ENCODE results near the gene SFXN2. TPM values are rescaled to one million over a fixed set of nuclear protein-coding genes. Genes with fewer than 3 reads are reported as not detected.

Gene SFXN2
- total RNA-seq, 1 donor from 2014 or later, result 9.1 TPM

GRCh38 chr10:102721954-102722353 is 7.5 kb downstream of the SFXN2 start:
- no peaks in the 10 kb centered on the region for H3K9me3 ChIP-seq (ENCODE audit: insufficient read depth, low read depth, low read length)
- H3K4me3 ChIP-seq (ENCODE audit: insufficient read depth, low read depth, low read length), result no peak overlapping the region
- FAIRE-seq (no peak), DNase-seq (ENCODE audit: low read depth) (no peak)
- H4K20me1 ChIP-seq (ENCODE audit: insufficient read depth, low read length), result no peaks in the 10 kb centered on the region
- no peak overlapping the region for H3K27ac ChIP-seq (ENCODE audit: low read depth, low read length)
- Mint-ChIP-seq H3K27me3 (ENCODE audit: low read depth, unreplicated experiment) (no peaks in the 10 kb centered on the region), H3K27ac (ENCODE audit: unreplicated experiment) (no peak overlapping the region), H3K4me3 (ENCODE audit: unreplicated experiment) (no peak overlapping the region), H3K36me3 (ENCODE audit: low read depth, unreplicated experiment) (peaks cover 9% of the 10 kb centered on the region), H3K9me3 (ENCODE audit: unreplicated experiment) (no peaks in the 10 kb centered on the region), H3K4me1 (ENCODE audit: low read depth, unreplicated experiment) (peaks cover 32% of the 10 kb centered on the region)
- TF ChIP-seq CTCF (IDR thresholded peaks at IDR 0.05; ENCODE audit: insufficient read depth, low read depth, low read length) (no peak), EZH2 (IDR thresholded peaks at IDR 0.05; ENCODE audit: insufficient read depth, low read length) (no peak)
- H3K4me2 ChIP-seq (ENCODE audit: low read length), result no peak overlapping the region
- H3K4me1 ChIP-seq (ENCODE audit: insufficient read depth, low read length), result peaks cover 7% of the 10 kb centered on the region
- no peaks in the 10 kb centered on the region for H3K27me3 ChIP-seq (ENCODE audit: insufficient read depth, low read length)
- H3K36me3 ChIP-seq (ENCODE audit: insufficient read depth, low read length), result peaks cover 5% of the 10 kb centered on the region
- H3K9ac ChIP-seq (ENCODE audit: low read length), result no peak overlapping the region
- H2AFZ ChIP-seq (ENCODE audit: low read depth, low read length), result no peak overlapping the region
- H3K79me2 ChIP-seq (ENCODE audit: insufficient read depth, low read length), result peaks cover 13% of the 10 kb centered on the region

GRCh38 chr10:102723989-102724388 is 9.6 kb downstream of the SFXN2 start:
- Mint-ChIP-seq H3K4me3 (ENCODE audit: unreplicated experiment) (no peak overlapping the region), H3K36me3 (ENCODE audit: low read depth, unreplicated experiment) (peaks cover 14% of the 10 kb centered on the region), H3K27me3 (ENCODE audit: low read depth, unreplicated experiment) (no peaks in the 10 kb centered on the region), H3K27ac (ENCODE audit: unreplicated experiment) (no peak overlapping the region), H3K9me3 (ENCODE audit: unreplicated experiment) (no peaks in the 10 kb centered on the region), H3K4me1 (ENCODE audit: low read depth, unreplicated experiment) (peaks cover 15% of the 10 kb centered on the region)
- TF ChIP-seq CTCF (IDR thresholded peaks at IDR 0.05; ENCODE audit: insufficient read depth, low read depth, low read length) (no peak), EZH2 (IDR thresholded peaks at IDR 0.05; ENCODE audit: insufficient read depth, low read length) (no peak)
- H3K4me1 ChIP-seq (ENCODE audit: insufficient read depth, low read length), result no peaks in the 10 kb centered on the region
- H3K36me3 ChIP-seq (ENCODE audit: insufficient read depth, low read length), result peaks cover 8% of the 10 kb centered on the region
- H3K9ac ChIP-seq (ENCODE audit: low read length), result no peak overlapping the region
- H3K9me3 ChIP-seq (ENCODE audit: insufficient read depth, low read depth, low read length), result no peaks in the 10 kb centered on the region
- H3K4me3 ChIP-seq (ENCODE audit: insufficient read depth, low read depth, low read length), result no peak overlapping the region
- DNase-seq (ENCODE audit: low read depth), result no peak
- no peak overlapping the region for H2AFZ ChIP-seq (ENCODE audit: low read depth, low read length)
- H3K79me2 ChIP-seq (ENCODE audit: insufficient read depth, low read length), result peaks cover 13% of the 10 kb centered on the region
- H3K27me3 ChIP-seq (ENCODE audit: insufficient read depth, low read length), result no peaks in the 10 kb centered on the region
- no peak overlapping the region for H3K4me2 ChIP-seq (ENCODE audit: low read length)
- no peak overlapping the region for H3K27ac ChIP-seq (ENCODE audit: low read depth, low read length)
- FAIRE-seq, result no peak
- H4K20me1 ChIP-seq (ENCODE audit: insufficient read depth, low read length), result no peaks in the 10 kb centered on the region

GRCh38 chr10:102726274-102726673 is 11.8 kb downstream of the SFXN2 start:
- TF ChIP-seq EZH2 (IDR thresholded peaks at IDR 0.05; ENCODE audit: insufficient read depth, low read length), result no peak
- no peak for TF ChIP-seq CTCF (IDR thresholded peaks at IDR 0.05; ENCODE audit: insufficient read depth, low read depth, low read length)
- Histone ChIP-seq H3K79me2 (ENCODE audit: insufficient read depth, low read length) (peaks cover 8% of the 10 kb centered on the region), H3K36me3 (ENCODE audit: insufficient read depth, low read length) (peaks cover 11% of the 10 kb centered on the region), H2AFZ (ENCODE audit: low read depth, low read length) (no peak overlapping the region), H3K4me2 (ENCODE audit: low read length) (no peak overlapping the region), H4K20me1 (ENCODE audit: insufficient read depth, low read length) (no peaks in the 10 kb centered on the region), H3K9me3 (ENCODE audit: insufficient read depth, low read depth, low read length) (no peaks in the 10 kb centered on the region), H3K4me3 (ENCODE audit: insufficient read depth, low read depth, low read length) (no peak overlapping the region), H3K4me1 (ENCODE audit: insufficient read depth, low read length) (no peaks in the 10 kb centered on the region), H3K9ac (ENCODE audit: low read length) (no peak overlapping the region), H3K27ac (ENCODE audit: low read depth, low read length) (no peak overlapping the region), H3K27me3 (ENCODE audit: insufficient read depth, low read length) (no peaks in the 10 kb centered on the region)
- Mint-ChIP-seq H3K4me1 (ENCODE audit: low read depth, unreplicated experiment) (peaks cover 8% of the 10 kb centered on the region), H3K27ac (ENCODE audit: unreplicated experiment) (no peak overlapping the region), H3K27me3 (ENCODE audit: low read depth, unreplicated experiment) (no peaks in the 10 kb centered on the region), H3K36me3 (ENCODE audit: low read depth, unreplicated experiment) (peaks cover 14% of the 10 kb centered on the region), H3K9me3 (ENCODE audit: unreplicated experiment) (no peaks in the 10 kb centered on the region), H3K4me3 (ENCODE audit: unreplicated experiment) (no peak overlapping the region)
- FAIRE-seq, result no peak
- no peak for DNase-seq (ENCODE audit: low read depth)
